Stimulated activated CD8-positive, alpha-beta memory T cell treated with anti-CD3 and anti-CD28 coated beads, Interleukin-7, amount 100 ng/mL, for 24 hours (primary cell): Measurements from ENCODE around the gene RNF157.

Source experiments
- DNase-seq: peaks from one replicate; pipeline ENCODE4 v3.0.0-alpha.2; 2020; ENCODE audit warnings: low read depth

The RNF157 gene

GRCh38 chr17:76156662-76156991 is 83.7 kb downstream of the RNF157 start:
- no peak for DNase-seq

DNA sequence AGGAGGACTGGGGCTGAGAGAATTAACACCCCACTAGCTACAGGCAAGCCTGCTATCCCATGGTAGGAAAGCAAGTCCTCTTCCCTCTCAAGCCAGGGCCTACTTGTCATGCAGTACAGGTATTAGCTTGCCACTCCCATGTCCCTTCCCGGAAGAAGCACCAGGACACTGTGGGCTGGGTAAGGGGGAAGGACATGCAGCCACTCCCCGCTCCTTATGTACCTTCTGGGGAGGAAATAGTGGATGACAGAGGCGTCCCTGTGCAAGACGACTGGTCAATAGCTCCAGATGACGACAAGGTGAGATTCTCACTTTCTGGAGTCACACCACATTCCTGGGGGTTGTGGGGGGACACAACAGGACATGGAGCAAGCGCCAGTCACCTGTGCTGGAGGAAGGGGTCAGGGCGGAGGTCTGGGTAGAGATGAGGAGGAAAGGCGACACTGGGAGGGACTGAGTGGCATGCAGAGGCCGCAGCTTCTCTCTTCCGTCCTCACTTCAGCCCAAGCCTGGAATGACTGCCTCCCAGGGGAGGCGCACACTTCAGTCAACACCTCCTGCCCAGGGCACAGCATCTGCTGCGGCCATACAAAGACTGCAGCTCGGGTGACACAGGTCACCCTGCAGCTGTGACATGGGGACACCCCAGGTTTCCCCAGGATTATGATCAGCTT is 84.2 kb downstream of the RNF157 start:
- DNase-seq = no peak

- no peak for DNase-seq
Observed at GRCh38 chr17:76154936-76155845, 85.1 kb downstream of the RNF157 start.

- no peak for DNase-seq
Observed at GRCh38 chr17:76154292-76154691, 86.0 kb downstream of the RNF157 start.

- no peak for DNase-seq
Observed at GRCh38 chr17:76153640-76154039, 86.7 kb downstream of the RNF157 start.

DNA sequence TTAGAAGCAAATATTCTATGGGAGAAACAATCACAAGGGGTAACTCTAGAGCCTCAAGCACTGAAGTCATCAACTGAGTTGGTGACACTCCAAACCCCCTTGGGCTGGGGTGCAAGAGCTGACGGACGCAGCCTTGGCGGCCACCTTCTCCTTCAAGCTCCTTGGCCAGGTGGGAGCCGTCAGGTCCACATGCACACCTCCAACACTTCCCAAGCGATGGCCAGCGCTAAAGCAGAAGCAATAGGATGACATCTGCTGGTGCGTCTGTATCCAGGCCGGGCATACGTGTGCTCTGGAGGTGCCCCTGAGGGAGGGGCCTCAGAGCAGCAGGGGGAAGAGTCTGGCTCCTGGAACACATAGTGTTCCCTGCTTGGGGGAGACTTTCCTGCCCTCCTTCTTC is 87.1 kb downstream of the RNF157 start:
- no peak for DNase-seq

- no peak for DNase-seq
Observed at GRCh38 chr17:76152591-76152990, 87.7 kb downstream of the RNF157 start.

- no peak for DNase-seq
Observed at GRCh38 chr17:76151896-76152454, 88.3 kb downstream of the RNF157 start.

GRCh38 chr17:76150712-76151622 is 89.3 kb downstream of the RNF157 start:
- no peak for DNase-seq

GRCh38 chr17:76149214-76149613 is 91.1 kb downstream of the RNF157 start:
- no peak for DNase-seq

DNA sequence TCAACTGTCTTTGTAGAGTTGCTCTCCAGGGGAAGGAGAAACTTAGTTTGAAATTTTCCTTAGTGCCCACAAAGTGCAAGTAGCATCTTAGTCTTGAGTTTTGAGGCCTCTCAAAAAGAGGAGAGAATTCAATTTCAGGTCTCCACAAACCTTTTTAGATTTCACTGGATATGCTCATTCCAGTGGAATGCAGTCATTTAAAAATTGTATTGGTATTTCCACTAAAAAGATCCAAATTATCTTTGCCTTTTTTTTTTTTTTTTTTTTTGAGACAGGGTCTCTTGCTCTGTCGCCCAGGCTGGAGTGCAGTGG is 92.3 kb downstream of the RNF157 start:
- no peak for DNase-seq

DNA sequence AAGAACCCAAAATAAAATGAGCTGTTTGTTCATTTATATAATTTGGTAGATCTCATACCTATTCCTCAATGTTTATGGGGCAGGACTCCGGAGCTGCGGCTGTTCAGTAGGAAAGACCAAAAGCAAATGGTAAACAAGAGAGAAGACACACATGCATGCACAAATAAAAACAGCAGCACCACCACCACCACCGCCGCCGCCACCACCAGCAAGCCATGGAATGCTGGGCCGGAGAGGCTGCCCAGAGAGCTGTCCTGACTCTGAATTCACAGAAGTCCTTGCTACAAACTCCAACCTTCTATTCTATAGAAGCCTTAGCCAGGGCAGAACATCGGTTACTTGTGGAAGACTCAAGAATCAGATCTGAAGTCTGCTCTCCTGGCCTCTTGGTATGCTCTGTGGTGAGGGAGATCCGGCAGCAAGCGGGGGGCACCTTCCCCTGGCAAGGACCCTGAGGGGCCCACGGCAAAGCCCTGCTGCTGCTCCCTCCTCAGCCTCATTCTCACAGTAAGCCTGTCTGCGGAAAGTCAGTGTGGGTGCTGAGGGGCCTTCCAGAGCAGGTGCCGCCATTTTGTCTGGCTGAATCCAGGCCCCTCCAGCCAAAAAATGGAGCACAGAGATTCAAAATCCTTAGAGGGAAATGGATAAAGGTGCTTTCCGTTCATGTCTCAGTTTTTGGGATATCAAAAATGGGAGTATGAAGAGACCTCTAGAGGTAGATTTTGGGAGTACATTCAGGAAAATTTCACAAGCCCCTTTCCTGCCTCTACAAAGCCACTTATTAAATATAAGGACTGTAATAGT is 92.9 kb downstream of the RNF157 start:
- DNase-seq = no peak

GRCh38 chr17:76146053-76146851 is 94.0 kb downstream of the RNF157 start:
- DNase-seq = no peak

DNA sequence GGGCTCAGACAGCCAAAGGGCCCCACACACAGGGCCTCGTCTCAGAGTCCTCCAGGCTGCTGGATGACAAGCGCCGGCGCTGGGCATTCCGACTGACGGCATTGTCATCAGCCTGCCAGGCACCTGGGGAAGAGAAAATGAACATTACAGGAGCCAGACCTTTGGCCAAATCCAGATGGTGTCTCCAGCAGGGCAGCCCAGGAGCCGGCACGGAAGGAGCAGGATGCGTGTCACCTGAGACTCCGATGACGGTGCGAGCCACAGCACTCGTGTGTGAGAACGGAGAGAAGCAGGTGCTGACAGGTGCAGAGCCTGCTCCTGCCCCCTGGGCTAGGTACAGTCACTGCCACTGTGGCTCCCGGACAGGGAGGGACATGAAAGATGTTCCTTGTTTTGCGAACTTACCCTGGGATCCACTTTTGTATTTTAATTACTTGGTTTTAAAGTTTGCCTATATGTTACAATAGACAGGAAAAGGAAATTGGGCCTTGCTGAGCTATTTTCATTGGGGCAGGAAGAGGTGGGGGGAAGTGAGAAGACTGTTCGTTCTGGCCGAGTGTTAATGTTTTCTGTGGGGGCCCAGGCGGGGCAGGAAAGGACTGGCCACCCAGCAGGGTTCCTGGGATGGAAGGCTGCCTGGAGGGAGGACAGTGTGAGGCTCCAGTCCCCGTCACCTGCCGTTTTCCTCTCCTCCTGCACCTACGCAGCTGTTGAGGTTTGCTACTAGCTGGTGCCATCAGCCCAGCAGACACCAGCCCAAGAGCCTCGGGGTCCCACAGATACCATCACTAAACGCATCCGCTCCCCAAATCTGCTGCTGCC is 94.9 kb downstream of the RNF157 start:
- no peak for DNase-seq

DNA sequence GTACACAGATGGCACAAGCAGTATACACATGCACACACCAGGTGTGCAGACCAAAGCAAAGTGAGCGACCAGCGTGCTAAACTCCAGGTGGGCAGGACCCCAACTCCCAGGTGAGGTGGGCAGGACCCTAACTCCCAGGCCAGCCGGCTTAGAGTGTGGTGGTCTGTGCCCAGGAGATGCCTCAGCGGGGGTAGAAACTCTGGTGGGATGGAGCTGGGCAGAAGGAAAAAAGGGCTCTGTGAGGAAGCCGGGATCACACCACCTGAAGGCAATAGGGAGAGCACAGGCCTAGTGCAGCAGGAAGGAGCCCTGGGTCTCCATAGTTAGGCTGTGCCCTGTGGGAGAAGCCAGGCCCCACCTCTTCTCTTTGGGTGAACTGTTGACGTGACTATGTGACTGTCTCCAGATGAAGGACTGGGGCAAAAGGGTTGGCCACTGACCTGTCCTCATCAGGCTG is 97.7 kb downstream of the RNF157 start:
- no peak for DNase-seq

- DNase-seq = no peak
Observed at GRCh38 chr17:76142039-76142584, 98.2 kb downstream of the RNF157 start.

DNA sequence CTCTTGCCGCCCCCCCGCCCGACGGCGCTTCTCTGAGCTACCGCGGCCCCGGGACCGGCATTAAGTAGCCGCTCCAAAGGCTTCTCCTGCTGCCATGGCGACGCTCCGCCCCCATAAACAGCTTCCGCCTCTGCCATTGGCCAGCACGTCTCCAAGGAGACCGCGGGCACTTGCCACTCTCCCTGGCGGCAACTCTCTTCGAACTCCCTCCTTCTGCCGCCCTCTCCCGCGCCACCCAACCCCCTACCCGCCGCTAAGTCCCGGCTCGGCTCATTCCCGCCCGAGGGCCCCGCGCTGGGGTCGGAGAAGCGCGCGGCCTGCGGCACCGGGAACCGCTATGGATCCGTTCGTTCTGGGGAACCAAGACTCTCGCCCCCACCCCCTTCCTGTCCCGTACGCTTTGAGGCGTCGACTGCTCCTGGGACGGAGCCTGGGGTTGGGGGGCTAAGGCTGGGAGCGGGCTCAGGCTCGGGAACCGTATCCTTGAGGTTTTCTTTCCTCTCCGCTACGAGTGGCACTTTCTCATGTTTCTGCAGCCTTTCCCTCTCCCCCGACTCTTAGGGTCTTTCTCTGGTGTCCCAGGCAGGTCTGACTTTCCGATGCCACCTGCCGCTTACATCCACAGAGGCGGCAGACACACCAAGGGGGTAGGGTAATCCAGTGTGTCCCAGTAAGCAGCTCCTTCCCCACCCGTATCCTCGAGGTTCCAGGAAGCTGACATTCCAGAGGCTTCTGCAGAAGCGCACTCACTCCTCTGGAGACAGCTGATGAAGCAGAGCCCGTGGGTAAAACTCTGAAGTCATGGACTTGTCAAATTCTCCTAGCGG is 98.9 kb downstream of the RNF157 start, which contains the start of gene FOXJ1:
Gene FOXJ1, minus strand, starts transcription at position 34 of the 827 bp plus-strand sequence. CDS start 850 bp downstream, outside the sequence.
- DNase-seq = peak; percentile 79

- DNase-seq = no peak
Observed at GRCh38 chr17:76140661-76141211, 99.6 kb downstream of the RNF157 start.
